ENCODE data around the gene NAXE.
A peak's percentile ranks its signal among the peaks of the same experiment; 100 is the strongest.
"Not testable (repeated sequence)": the region's sequence is repeated elsewhere in the genome, so short reads cannot be mapped to it uniquely, and the experiment has no call there.

NAXE gene

DNA sequence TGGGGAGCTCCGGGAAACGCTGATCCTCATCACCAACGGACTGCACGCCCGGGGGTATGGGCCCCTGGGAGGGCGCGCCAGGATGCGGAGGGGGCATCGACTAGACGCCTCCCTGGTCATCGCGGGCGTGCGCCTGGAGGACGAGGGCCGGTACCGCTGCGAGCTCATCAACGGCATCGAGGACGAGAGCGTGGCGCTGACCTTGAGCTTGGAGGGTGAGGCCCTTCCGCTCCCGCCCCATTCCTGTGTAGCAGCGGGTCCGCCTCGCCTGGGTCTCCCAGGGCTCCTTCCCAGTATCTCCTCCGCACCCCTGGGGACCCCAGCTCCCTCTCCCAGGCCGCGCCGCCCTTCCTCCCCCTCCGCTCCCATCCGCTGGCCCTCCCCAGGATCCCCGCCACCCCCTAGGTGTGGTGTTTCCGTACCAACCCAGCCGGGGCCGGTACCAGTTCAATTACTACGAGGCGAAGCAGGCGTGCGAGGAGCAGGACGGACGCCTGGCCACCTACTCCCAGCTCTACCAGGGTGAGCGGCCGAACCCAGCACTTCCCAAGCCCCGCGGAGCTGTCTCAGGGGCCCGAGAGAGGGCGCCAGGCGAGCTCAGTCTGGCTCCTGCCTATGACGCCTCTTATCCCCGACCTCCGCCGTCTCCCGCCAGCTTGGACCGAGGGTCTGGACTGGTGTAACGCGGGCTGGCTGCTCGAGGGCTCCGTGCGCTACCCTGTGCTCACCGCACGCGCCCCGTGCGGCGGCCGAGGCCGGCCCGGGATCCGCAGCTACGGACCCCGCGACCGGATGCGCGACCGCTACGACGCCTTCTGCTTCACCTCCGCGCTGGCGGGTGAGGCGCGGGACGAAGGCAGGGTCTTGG is 32.6 kb downstream of the NAXE start:
- DNase-seq (ENCODE audit: low read depth) = no peak

DNA sequence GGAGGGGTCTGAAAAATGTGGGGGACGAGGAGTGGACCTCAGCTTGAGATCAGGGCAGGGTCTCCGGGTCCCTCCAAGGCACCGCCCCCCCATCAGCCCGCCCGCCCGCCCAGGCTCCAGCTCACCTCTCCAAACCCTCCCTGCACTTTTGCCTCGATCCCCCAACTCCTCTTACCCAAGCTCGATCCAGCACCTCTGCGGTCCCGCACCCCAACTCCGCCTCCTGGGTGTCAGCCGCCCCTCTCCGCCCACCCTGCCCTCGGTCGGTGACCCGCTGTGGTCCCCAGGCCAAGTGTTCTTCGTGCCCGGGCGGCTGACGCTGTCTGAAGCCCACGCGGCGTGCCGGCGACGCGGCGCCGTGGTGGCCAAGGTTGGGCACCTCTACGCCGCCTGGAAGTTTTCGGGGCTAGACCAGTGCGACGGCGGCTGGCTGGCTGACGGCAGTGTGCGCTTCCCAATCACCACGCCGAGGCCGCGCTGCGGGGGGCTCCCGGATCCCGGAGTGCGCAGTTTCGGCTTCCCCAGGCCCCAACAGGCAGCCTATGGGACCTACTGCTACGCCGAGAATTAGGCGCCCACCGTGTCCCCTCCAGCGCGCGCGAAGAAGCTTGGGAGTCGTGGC is 33.3 kb downstream of the NAXE start:
- no peak for DNase-seq (ENCODE audit: low read depth)

DNA sequence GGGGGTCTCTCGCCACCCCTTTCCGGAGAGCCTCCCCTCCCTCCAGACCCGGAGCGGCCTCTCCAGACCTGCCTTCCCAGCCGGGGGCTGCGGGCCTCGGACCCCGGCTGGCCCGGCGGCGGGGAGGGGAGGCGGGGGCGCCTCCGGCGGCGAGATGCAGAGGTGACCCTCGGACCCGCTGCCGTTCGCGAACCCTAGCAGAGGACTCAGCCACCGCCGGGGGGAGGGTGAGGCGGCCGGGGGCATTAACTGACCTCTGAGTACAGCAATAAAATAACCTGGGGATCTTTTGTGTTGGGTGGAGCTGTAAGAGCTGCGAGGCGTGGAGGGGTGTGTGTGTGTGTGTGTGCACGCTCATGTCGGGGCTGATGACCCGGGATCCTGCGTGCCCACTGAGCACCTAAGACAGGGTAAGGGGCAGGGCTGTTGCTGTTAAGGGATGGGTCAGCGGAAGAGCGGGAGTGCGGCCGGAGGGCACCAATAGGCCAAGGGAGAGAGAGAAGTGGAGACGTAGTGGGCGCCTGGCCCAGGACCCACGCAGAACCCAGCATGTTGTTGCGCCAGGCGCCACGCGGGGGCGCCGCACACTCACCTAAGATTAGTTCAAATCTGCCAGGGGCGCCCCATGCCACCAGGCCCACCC is 34.0 kb downstream of the NAXE start:
- DNase-seq (ENCODE audit: low read depth) = peak; percentile 53

DNA sequence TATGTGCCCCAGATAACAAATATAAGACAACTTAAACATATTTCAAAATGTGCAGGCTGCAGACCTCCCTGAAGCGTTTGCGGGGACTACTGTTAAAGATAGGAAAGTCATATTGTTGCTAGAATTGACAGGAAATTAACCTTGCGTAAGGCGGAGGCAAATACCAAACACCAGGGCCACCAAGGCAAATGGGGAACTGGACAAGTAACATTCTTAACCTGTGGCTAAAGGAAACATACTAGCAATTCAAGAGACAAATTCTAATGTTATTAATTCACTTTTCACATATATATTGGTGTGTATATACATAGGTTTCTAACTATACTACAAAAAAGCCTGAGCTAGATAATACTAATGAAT is 34.5 kb downstream of the NAXE start:
- no peak for DNase-seq (ENCODE audit: low read depth)

DNA sequence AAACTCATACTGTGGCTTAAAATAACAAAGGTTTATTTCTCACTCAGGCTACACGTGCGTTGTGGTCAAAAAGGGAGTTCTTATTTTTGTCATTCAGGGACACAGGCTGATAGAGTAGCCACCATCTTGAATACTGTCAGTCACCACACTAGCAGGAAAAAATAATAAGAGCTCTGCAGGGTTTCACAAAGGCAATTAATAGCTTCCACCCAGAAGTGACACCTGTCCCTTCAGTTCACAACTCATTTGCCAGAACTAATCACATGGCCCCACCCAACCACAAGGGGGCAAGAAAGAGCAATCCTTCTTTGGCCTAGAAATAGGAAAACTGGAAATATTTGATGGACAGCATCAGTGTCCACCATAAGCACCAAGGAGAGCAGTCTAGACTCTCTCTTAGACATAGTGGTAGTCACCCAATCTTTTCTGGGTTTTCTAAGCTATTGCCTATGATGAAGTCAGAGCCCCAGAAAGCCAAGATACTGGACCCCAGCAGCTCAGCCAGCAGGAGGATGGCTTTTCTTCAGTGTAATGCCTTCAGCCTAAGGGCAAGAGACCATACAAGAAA is 35.8 kb downstream of the NAXE start:
- no peak for DNase-seq (ENCODE audit: low read depth)

DNA sequence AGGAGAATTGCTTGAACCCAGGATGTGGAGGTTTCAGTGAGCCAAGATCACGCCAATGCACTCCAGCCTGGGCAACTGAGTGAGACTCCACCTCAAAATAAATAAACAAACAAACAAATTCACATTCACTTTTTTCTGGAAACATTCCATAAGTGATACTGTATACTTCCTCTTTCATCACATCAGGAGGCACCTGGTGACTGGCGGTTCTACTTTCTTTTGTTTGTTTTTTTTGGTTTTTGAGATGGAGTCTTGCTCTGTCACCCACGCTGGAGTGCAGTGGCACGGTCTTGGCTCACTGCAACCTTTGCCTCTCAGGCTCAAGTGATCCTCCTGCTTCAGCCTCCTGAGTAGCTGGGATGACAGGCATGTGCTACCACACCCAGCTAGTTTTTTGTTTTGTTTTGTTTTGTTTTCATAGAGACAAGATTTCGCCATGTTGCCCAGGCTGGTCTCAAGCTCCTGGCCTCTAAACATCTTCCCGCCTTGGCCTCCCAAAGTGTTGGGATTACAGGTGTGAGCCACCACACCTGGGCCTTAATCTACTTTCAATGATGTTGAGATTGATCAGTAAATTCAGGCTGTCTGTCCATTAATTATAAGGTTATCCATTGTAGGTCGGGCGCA is 38.4 kb downstream of the NAXE start:
- DNase-seq (ENCODE audit: low read depth) = no peak

DNA sequence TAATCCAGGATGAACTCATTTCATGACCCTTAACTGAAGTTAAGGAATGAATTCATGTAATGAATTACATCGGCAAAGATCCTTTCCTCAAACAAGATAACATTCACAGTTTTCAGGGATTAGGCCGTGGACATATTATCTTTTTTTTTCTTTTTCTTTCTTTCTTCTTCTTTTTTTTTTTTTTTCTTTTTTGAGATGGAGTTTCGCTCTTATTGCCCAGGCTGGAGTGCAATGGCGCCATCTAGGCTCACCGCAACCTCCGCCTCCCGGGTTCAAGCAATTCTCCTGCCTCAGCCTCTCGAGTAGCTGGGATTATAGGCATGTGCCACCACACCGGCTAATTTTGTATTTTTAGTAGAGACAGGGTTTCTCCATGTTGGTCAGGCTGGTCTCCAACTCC is 39.6 kb downstream of the NAXE start:
- not testable (repeated sequence) for DNase-seq (ENCODE audit: low read depth)

DNA sequence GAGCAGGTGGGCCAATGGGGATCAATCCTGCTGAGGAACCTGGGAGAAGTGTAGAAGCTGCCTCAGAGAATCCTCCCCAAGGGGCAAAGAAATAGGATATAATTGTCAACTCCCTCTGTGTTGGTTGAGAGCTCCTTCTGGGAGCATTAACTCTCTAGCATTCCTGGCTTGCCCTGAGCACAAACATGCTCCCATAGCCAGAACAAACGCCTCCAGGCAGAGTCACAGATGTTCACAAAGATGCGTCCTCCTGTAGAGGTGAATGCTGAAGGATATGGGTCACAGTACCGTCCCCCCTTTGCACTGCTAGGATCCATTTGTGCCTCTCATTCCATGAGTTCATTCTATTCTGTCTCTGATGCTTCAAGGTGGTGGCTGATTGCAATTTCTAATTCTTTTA is 40.8 kb downstream of the NAXE start:
- no peak for DNase-seq (ENCODE audit: low read depth)

DNA sequence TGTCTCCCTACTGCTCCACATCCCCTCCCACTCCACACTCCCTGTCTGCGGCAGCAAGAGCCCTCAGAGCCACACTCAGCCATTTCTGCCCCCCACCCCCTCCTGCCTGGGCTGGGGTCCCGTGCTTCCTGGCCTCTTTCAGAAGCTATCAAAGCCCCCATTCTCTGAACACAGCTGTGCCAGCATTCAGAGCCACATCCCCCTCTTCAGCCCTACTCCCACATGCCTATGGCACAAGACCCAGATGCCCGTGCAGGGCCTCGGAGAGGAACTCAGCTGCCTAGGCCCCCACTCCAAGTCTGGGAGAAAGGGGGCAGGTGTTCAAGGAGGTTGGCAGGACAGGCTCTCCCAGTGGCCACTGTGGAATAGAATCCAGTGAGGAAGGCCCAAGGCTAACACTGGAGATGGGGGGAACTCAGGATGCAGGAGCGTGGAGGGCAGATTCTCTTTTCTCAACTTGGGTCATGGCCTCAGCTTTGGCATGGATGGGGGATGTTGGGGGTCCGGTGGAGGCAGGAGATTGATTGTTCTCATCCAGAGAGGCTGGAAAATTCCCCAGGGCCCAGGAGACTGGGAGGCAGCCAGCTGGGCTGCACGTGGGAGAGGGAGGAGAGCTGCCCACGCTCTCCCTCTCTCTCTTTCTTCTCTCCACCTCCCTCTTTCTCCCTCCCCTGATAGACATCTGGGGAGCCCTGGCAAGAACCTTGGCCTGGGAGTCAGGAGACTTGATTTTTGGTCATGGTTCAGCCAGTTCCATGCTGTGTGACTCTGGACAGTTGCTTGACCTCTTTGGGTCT is 46.8 kb downstream of the NAXE start:
- DNase-seq (ENCODE audit: low read depth) = no peak

DNA sequence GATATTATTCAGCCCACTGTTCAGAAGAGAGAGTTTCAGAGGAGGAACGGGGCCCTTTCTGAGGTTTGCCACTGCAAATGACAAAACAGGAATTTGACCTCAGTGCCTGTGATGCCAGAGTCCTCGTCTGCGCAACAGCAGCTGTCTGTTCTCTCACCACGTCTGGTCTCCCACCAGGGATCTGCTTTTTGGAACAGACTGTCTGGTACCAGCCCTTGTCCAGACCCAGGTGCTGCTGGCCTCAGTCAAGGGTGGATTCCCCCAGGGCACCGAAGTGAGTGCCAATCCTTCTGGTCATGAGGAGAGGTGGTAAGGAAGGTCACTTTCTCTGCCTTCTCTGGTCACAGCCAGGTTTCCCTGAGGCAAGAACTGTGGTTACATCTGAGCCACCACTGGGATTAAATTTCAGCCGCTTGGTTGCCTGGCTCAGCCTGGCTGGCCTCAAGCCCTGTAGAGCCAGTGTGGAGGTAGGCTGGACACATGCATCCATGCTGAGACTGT is 48.1 kb downstream of the NAXE start:
- DNase-seq (ENCODE audit: low read depth) = no peak

DNA sequence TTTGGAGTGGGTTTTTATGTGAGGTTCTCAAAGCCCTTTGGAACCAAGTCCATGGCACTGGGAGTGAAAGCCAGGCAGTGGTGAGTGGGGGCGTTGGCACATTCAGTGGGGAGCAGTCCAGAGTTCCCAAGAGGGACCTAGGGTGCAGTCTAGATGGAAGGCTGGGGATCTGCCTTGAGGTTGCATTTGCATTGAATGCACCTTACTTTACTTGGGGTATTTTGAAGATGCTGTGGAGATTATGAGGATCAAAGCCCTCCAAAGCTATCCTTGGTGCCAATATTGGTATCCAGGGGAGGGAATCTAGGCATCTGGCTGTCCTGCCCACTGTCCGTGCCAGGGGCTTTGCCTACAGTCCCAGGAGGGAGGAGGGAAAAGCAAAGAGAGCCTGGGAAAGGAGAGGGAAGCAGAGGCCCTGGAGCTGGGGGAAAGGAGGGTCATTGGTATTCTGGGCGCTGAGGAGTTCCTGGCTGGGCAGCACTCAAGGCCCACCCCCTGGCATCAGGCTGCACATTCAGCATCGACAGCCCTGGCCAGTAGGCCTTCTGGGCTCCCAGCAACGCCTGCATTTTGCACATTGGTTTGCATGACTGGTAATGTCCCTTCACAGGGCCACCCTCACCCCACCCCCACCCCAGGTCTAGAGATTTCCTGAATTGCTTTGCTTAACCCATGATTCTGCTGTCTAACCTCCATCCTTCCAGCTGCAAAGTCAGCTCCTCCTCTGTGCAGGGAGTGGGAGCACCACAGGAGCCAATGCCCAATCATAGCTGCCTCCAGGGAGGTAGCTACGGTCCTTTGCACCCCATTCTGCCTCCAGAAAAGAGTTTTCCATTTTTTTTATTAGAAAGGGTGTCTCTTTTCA is 49.5 kb downstream of the NAXE start:
- DNase-seq (ENCODE audit: low read depth) = no peak

DNA sequence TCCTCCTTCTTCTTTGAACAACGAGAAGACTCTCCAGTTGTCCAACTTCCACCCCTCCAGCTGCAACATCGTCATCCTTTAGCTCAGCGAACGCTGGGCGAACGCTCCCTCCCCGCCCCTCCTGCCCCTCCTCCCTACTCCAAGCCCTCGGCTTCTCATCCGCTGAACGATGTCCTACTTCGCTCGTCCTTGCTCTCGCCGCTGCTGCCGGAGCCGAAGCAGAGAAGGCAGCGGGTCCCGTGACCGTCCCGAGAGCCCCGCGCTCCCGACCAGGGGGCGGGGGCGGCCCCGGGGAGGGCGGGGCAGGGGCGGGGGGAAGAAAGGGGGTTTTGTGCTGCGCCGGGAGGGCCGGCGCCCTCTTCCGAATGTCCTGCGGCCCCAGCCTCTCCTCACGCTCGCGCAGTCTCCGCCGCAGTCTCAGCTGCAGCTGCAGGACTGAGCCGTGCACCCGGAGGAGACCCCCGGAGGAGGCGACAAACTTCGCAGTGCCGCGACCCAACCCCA is 50.2 kb downstream of the NAXE start, which contains the start of gene BCAN:
Gene BCAN (plus strand): TSS at position 357 of the 504 bp plus-strand sequence. CDS start 3,938 bp downstream, outside the sequence.
- no peak for DNase-seq (ENCODE audit: low read depth)

DNA sequence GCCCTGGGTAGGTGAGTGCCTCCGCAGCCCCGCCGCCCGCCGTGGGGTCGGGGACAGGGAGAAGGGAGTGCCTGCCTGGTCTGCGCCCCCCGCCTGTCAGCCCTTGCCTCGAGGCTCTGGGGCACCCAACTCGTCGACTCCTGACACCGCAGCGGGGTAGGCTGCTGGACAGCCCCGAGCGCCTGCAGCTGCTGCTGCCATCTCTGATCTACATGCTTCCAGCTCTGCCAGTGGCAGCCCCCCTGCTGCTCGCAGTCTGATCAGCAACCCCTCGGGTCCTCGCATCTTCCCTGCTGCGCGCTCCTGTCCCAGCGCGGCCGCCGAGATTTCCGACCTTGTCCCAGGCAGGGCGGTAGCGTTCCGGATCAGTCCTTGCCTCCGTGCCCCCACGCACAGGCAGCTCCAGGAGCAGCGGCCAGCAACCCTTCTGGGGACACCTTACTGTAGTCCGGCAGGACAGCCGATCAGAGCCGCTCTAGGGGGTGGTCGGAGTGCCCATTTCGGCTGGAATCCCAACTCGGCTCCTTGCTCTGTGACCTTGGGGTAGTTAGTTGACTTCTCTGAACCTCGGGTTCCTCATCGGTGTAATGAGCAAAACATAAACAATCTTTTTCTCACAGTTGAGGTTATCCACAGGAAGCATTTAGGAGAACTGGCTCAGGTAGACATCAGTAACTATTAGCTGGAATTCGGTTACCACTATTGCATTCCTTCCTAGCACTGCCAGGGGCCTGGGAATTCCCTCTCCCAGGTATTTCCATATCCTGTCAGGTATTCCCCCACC is 50.9 kb downstream of the NAXE start:
- no peak for DNase-seq (ENCODE audit: low read depth)

DNA sequence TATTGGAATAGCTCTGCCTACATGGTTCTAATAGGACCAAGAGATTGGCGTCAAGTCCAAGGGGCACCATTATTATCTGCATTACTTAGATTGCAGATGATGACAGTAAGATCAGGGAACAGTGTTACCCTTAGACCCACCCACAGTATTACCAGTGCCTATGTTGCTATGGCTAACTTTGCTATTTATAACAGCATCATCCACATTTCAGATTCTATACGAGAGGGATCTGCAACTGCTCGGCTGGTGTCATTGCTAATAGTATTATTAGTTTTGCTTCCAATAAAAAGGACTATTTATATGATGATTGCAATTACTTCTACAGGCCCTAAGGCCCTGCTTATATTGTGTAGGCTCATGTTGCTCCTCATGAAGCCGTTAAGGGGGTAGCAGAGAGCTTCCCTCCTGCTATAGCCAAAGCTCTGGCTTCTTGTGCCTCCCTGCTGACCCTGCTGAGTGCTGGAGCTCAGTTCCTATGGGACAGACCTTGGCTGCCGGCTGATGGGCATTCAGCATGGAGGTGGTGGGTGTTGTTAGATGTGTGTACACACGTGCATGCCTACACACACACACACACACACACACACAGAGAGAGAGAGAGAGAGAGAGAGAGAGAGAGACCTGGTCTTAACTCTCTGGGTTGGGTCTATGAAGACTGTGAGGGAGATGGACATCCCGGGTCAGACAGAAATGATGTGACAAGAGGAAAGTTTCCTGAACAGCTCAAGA is 51.6 kb downstream of the NAXE start:
- no peak for DNase-seq (ENCODE audit: low read depth)

DNA sequence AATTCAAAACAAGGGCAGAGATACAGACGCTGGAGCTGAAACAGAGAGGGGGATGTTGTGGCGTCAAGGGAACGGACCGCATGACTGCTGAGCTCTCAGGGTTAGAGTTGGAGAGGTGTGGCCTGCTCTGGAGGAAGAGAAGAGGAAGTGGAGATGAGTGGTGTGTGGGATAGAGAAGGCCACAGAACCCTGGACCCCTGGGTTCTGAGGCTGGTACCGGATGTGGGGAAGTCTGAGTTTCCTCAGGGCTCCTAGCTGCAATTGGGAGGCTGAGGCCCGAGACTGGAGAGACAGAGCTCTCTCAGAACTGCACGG is 52.2 kb downstream of the NAXE start:
- DNase-seq (ENCODE audit: low read depth) = no peak
